Neural crest cell (in vitro differentiated cells): ENCODE measurements around the gene TUBB6. TPM values are rescaled to one million over a fixed set of nuclear protein-coding genes. Genes with fewer than 3 reads are reported as not detected.

Experiments used
- DNase-seq: peaks from one replicate; pipeline ENCODE4 v3.0.0; 2021; ENCODE audit warnings: low read depth, mixed read lengths, low spot score
- H3K27ac Mint-ChIP-seq: one replicate; pipeline ENCODE4 v1.8.0; 2021; ENCODE audit warnings: mild to moderate bottlenecking, mixed read lengths; ENCODE audit not compliant: unreplicated experiment
- H3K27me3 Mint-ChIP-seq: 2 replicates; pipeline ENCODE4 v1.8.0; 2021; ENCODE audit warnings: low read depth, mild to moderate bottlenecking, mixed read lengths
- H3K36me3 Mint-ChIP-seq: 2 replicates; pipeline ENCODE4 v1.8.0; 2021; ENCODE audit warnings: low read depth, mild to moderate bottlenecking, mixed read lengths
- H3K4me1 Mint-ChIP-seq: 2 replicates; pipeline ENCODE4 v1.8.0; 2021; ENCODE audit warnings: mixed read lengths
- H3K4me3 Mint-ChIP-seq: one replicate; pipeline ENCODE4 v1.8.0; 2021; ENCODE audit warnings: mild to moderate bottlenecking, mixed read lengths
- H3K9me3 Mint-ChIP-seq: 2 replicates; pipeline ENCODE4 v1.8.0; 2021; ENCODE audit warnings: mixed read lengths
- total RNA-seq: library from RNA; stranded (reverse); gene quantifications from 2 replicates; pipeline ENCODE4 v1.2.1, GENCODE V29; 2021
- TF ChIP-seq, protein P1 (sequence below): fragments of 200-600 bp; sonication (generic); conservative IDR thresholded peaks from 2 replicates; pipeline ENCODE4 v1.5.0; 2021; ENCODE audit warnings: antibody characterized with exemption, mild to moderate bottlenecking

TUBB6 gene
- total RNA-seq, 1 donor from 2014 or later = 77.8 TPM

DNA sequence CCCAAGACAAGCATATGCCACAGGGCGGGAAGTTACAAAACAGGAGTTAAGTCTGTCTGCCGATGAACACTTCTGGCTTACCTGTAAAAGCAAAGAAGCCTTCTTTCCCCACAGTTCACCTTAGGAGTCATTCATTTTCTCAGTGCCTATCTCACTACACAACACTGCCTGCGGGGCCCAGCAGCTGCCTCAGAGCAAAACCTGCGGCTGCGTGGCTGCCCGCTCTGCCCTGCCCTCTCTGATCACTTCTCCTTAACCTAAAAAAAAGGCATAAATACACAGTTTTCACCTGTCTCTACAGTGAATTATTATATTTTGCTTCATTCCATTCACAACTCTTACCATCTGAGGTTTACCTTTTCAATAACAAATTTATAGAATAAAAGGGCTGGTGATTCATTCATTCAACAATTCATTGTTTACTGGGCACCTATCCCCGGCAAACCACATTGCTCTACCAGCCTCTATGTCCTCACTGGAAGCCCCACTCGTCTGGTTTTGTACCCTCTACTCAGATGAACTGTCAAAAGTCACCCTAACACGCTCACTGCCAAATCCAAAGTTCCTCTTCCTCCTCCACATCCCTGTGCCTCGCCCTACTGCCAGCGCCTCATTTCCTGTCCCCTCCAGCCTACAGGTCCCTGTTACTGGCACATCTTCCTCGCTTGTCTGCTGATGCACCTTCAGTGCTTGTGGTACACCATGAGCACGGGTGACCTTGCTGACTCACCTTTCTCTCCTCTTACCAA lies 37.6 kb downstream of the TUBB6 start:
- TF ChIP-seq, protein P1, sequence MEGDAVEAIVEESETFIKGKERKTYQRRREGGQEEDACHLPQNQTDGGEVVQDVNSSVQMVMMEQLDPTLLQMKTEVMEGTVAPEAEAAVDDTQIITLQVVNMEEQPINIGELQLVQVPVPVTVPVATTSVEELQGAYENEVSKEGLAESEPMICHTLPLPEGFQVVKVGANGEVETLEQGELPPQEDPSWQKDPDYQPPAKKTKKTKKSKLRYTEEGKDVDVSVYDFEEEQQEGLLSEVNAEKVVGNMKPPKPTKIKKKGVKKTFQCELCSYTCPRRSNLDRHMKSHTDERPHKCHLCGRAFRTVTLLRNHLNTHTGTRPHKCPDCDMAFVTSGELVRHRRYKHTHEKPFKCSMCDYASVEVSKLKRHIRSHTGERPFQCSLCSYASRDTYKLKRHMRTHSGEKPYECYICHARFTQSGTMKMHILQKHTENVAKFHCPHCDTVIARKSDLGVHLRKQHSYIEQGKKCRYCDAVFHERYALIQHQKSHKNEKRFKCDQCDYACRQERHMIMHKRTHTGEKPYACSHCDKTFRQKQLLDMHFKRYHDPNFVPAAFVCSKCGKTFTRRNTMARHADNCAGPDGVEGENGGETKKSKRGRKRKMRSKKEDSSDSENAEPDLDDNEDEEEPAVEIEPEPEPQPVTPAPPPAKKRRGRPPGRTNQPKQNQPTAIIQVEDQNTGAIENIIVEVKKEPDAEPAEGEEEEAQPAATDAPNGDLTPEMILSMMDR = no peak
- no peak overlapping the region for H3K4me3 Mint-ChIP-seq
- H3K9me3 Mint-ChIP-seq = no peaks in the 10 kb centered on the region
- DNase-seq = no peak
- peaks cover 28% of the 10 kb centered on the region for H3K36me3 Mint-ChIP-seq
- no peaks in the 10 kb centered on the region for H3K27me3 Mint-ChIP-seq
- no peak overlapping the region for H3K27ac Mint-ChIP-seq
- no peaks in the 10 kb centered on the region for H3K4me1 Mint-ChIP-seq

DNA sequence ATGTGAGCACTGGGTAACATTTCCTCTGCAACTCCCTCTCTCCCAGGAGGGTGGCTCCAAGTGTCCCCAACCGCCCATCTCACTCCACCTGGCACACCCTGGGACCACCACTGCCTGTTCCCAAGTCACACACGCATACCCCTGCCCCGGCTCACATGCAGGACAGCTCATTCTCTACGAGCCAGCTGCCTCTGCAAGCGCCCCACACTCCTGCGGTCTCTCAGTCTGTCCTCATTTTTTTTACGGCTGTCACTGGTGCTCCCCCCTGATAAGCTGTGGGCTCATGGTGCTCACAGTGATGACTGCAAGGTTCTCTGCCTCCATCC lies 38.2 kb downstream of the TUBB6 start:
- TF ChIP-seq, protein P1 = no peak
- no peaks in the 10 kb centered on the region for H3K9me3 Mint-ChIP-seq
- DNase-seq = no peak
- H3K27me3 Mint-ChIP-seq = no peaks in the 10 kb centered on the region
- H3K36me3 Mint-ChIP-seq = peaks cover 30% of the 10 kb centered on the region
- H3K4me3 Mint-ChIP-seq = no peak overlapping the region
- H3K27ac Mint-ChIP-seq = no peak overlapping the region
- no peaks in the 10 kb centered on the region for H3K4me1 Mint-ChIP-seq

DNA sequence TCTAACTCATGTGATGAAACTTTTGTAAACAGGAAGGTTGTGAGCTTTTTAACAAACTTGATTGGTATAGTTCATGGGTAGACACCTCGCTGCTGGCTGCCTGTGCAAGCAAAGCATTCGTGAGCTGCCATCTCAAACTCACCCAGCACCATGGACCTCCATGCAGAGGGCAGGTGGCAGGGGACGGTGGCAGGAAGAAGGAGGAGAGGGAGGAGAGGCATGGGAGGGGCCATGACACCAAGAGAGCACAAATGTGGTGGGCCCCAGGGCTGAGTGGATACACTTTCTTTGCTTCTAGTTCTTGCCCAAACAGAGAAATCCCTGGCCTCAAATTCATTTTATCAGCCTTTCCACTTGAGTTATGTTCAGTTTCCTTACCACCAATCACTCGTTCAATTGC lies 39.9 kb downstream of the TUBB6 start:
- Mint-ChIP-seq H3K27ac (no peak overlapping the region), H3K36me3 (peaks cover 20% of the 10 kb centered on the region), H3K4me1 (no peaks in the 10 kb centered on the region), H3K9me3 (no peaks in the 10 kb centered on the region), H3K4me3 (no peak overlapping the region), H3K27me3 (no peaks in the 10 kb centered on the region)
- TF ChIP-seq, protein P1 = no peak
- DNase-seq = no peak

DNA sequence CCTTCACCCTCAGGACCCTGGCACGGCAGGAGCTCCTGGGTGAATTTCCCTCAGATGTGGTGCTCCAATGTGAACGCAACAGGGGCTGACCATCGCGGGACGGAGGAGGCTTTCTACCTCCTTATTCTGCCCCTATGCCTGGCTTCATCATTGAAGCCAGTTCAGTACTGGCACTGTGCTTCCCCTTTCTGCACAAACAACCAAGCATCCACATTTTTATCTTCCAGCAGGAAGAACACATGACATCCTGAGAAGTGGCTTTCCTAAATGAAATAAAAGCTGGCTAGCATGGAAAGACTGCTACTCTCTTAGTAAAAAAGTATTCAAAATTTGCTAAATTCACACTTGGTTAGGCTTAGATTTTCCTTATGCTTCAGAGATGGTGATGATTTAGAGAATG lies 44.1 kb downstream of the TUBB6 start:
- no peaks in the 10 kb centered on the region for H3K4me1 Mint-ChIP-seq
- H3K36me3 Mint-ChIP-seq = peaks cover 16% of the 10 kb centered on the region
- TF ChIP-seq, protein P1 = no peak
- no peaks in the 10 kb centered on the region for H3K27me3 Mint-ChIP-seq
- H3K27ac Mint-ChIP-seq = no peak overlapping the region
- DNase-seq = no peak
- H3K9me3 Mint-ChIP-seq = no peaks in the 10 kb centered on the region
- no peak overlapping the region for H3K4me3 Mint-ChIP-seq

DNA sequence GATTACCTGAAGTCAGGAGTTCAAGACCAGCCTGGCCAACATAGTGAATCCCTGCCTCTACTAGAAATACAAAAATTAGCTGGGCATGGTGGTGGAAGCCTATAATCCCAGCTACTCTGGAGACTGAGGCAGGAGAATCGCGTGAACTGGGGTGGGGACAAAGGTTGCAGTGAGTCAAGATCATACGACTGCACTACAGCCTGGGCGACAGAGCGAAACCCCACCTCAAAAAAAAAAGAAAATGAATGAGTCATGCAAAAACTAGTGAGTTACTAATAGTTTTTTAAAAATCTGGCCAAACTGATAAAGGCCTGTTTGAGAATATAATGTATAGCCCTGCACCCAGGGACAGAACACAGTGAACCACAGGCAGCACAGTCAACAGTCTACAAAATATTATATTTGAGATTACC lies 51.5 kb downstream of the TUBB6 start:
- no peaks in the 10 kb centered on the region for H3K27me3 Mint-ChIP-seq
- no peaks in the 10 kb centered on the region for H3K4me1 Mint-ChIP-seq
- no peak for DNase-seq
- no peak overlapping the region for H3K4me3 Mint-ChIP-seq
- no peaks in the 10 kb centered on the region for H3K9me3 Mint-ChIP-seq
- H3K36me3 Mint-ChIP-seq = peaks cover 12% of the 10 kb centered on the region
- TF ChIP-seq, protein P1 = no peak
- H3K27ac Mint-ChIP-seq = no peak overlapping the region
